ENCODE measurements around the gene KIZ.

GRCh38 chr20:21279706-21280521, 154.0 kb downstream of the KIZ start:
- TF ChIP-seq CTCF (IDR thresholded peaks at IDR 0.05) (no peak), POLR2A (IDR thresholded peaks at IDR 0.05) (no peak), POLR2AphosphoS5 (IDR thresholded peaks at IDR 0.05) (no peak)

All from upper lobe of left lung (tissue), 4 donors.